Transverse colon (tissue), 4 donors: ENCODE results near the gene PKIG. TPM values are rescaled to one million over a fixed set of nuclear protein-coding genes. Genes with fewer than 3 reads are reported as not detected.

Experiments
- DNase-seq: peaks from one replicate; pipeline ENCODE4 v3.0.0-alpha.2; 2019
- H3K27ac ChIP-seq, 4 donors: fragments of 200-600 bp; sonication (generic); 2 replicates each; pipeline ENCODE4 v1.5.1; 2016 to 2018; ENCODE audit warnings: inconsistent platforms in 4 of 4
- H3K27me3 ChIP-seq: fragments of 200-600 bp; sonication (generic); 2 replicates; pipeline ENCODE4 v1.5.1; 2017; ENCODE audit warnings: inconsistent platforms
- H3K36me3 ChIP-seq, 4 donors: fragments of 200-600 bp; sonication (generic); 2 replicates each; pipeline ENCODE4 v1.5.1; 2017 to 2019; ENCODE audit warnings: inconsistent platforms in 4 of 4
- H3K4me1 ChIP-seq, 4 donors: fragments of 200-600 bp; sonication (generic); 2 replicates each; pipeline ENCODE4 v1.5.1; 2017 to 2020; ENCODE audit warnings: inconsistent platforms in 4 of 4
- H3K4me3 ChIP-seq, 4 donors: fragments of 200-600 bp; sonication (generic); 1 replicate in 1 of 4; 2 replicates in 3 of 4; pipeline versions ENCODE4 v1.5.1 to v1.6.1; 2017 to 2019; ENCODE audit warnings: inconsistent platforms in 4 of 4
- H3K9me3 ChIP-seq, 2 donors: fragments of 200-600 bp; sonication (generic); 2 replicates each; pipeline ENCODE4 v1.5.1; 2017 to 2019; ENCODE audit warnings: inconsistent platforms in 2 of 2
- CTCF ChIP-seq, 5 experiments: fragments of 200-600 bp in 3 of 5; fragments of 450-650 bp in 2 of 5; sonication (generic) in 3 of 5; IDR thresholded peaks; 1 replicate in 2 of 5; 2 replicates in 3 of 5; pipeline ENCODE4 v1.5.1; 2016 to 2017; ENCODE audit warnings: antibody characterized with exemption in 5 of 5, inconsistent platforms in 3 of 5, mild to moderate bottlenecking in 2 of 5, moderate library complexity in 1 of 5
- EP300 ChIP-seq: sonication (generic); formaldehyde crosslinking; IDR thresholded peaks from one replicate; pipeline ENCODE4 v1.6.1; 2017; ENCODE audit warnings: antibody characterized with exemption, low read depth
- POLR2A ChIP-seq: fragments of 450-650 bp; IDR thresholded peaks from one replicate; pipeline ENCODE4 v1.6.1; 2016; ENCODE audit warnings: antibody characterized with exemption, mild to moderate bottlenecking, moderate library complexity
- POLR2AphosphoS5 ChIP-seq, 3 donors: sonication (generic); formaldehyde crosslinking; IDR thresholded peaks; one replicate each; pipeline ENCODE4 v1.6.1; 2016; ENCODE audit warnings: antibody characterized with exemption in 3 of 3
- WGBS, 2 donors: methylation state at CpG; one replicate each; pipeline ENCODE4 v1.1.5; 2018; ENCODE audit warnings: low coverage in 1 of 2; 5-methylcytosine and 5-hydroxymethylcytosine counted together
- in situ Hi-C, 4 donors: fragments of 200-750 bp; cut with MboI; loops; one replicate each; pipeline versions ENCODE4 v1.15.0 to v1.15.1; 2017; ENCODE audit warnings: low sequenced_read_pairs in 3 of 4, low pct_ligation_motif_present in 1 of 4, low pct_unique_long_range_greater_than_20kb in 1 of 4
- intact Hi-C: fragments of 100-400 bp; cut with DNase I; formaldehyde crosslinking; loops from one replicate; pipeline ENCODE4 v1.15.1; 2023; ENCODE audit warnings: low total_unique reads
- total RNA-seq, 4 donors: library from RNA; depleted of rRNA; stranded (reverse); fragments of >200 nt; gene quantifications; one replicate each; pipeline ENCODE4 v1.1.0, GENCODE V29; 2016

The PKIG gene
- total RNA-seq, 4 donors from 2014 or later = 40.8 to 106 (median 80.4) TPM

- Histone ChIP-seq H3K9me3 (no peaks in the 10 kb centered on the region), H3K27me3 (no peaks in the 10 kb centered on the region), H3K4me3 (no peak overlapping the region), H3K4me1 (peaks cover 14 to 39% (median 18%) of the 10 kb centered on the region in 4 donors), H3K36me3 (peaks cover 0 to 14% (median 5%) of the 10 kb centered on the region in 4 donors), H3K27ac (peak overlapping the region; percentile 18 to 75 (median 46))
- no peak for TF ChIP-seq EP300
- no peak for TF ChIP-seq POLR2AphosphoS5 (IDR thresholded peaks at IDR 0.05)
- no peak for TF ChIP-seq POLR2A
- TF ChIP-seq CTCF (IDR thresholded peaks at IDR 0.05) = no peak
- WGBS, 2 donors = 66% methylated on average over 10 of the region's 10 CpGs; no CpG with 5 or more reads in 1 of the 2 donors
- in situ Hi-C loops = loop anchor here (10.0 to 25.0 kb wide), 3 partner anchors 228 to 403 kb away; partner anchors contain the start of gene OSER1 (in 4 of the 4)
- DNase-seq = no peak
- intact Hi-C loops = no loop called here
Observed at GRCh38 chr20:44615169-44615791, 32.9 kb downstream of the PKIG start.

GRCh38 chr20:44615876-44616603 is 33.7 kb downstream of the PKIG start:
- Histone ChIP-seq H3K4me3 (no peak overlapping the region), H3K27me3 (no peaks in the 10 kb centered on the region), H3K36me3 (peaks cover 0 to 14% (median 5%) of the 10 kb centered on the region in 4 donors), H3K27ac (peak overlapping the region; percentile 18 to 75 (median 46)), H3K9me3 (no peaks in the 10 kb centered on the region), H3K4me1 (peaks cover 14 to 35% (median 18%) of the 10 kb centered on the region in 4 donors)
- no peak for DNase-seq
- WGBS, 2 donors = 90% methylated on average over 11 to 14 of the region's 14 CpGs
- in situ Hi-C loops = loop anchor here (10.0 to 25.0 kb wide), 3 partner anchors 229 to 404 kb away; partner anchors contain the start of gene OSER1 (in 4 of the 4)
- no peak for TF ChIP-seq POLR2A
- no peak for TF ChIP-seq EP300
- TF ChIP-seq POLR2AphosphoS5 (IDR thresholded peaks at IDR 0.05) = no peak
- TF ChIP-seq CTCF (IDR thresholded peaks at IDR 0.05) = no peak
- intact Hi-C loops = no loop called here

GRCh38 chr20:44616604-44616964 is 34.2 kb downstream of the PKIG start:
- 61% methylated on average over 10 of the region's 14 CpGs; no CpG with 5 or more reads in 1 of the 2 donors for WGBS, 2 donors

More at GRCh38 chr20:44616604-44616964, 34.2 kb downstream of the PKIG start:
- in situ Hi-C loops = loop anchor here (10.0 to 25.0 kb wide), 3 partner anchors 229 to 404 kb away; partner anchors contain the start of gene OSER1 (in 4 of the 4)
- Histone ChIP-seq H3K9me3 (no peaks in the 10 kb centered on the region), H3K4me3 (no peak overlapping the region), H3K27me3 (no peaks in the 10 kb centered on the region), H3K4me1 (peaks cover 14 to 35% (median 18%) of the 10 kb centered on the region in 4 donors), H3K36me3 (peaks cover 0 to 14% (median 5%) of the 10 kb centered on the region in 4 donors), H3K27ac (peak overlapping the region; percentile 18 to 75 (median 46))
- intact Hi-C loops = no loop called here
- peak; percentile 41 for DNase-seq
- TF ChIP-seq CTCF (IDR thresholded peaks at IDR 0.05) = no peak
- TF ChIP-seq EP300 = no peak
- TF ChIP-seq POLR2A = no peak
- no peak for TF ChIP-seq POLR2AphosphoS5 (IDR thresholded peaks at IDR 0.05)
